Effector CD4-positive, alpha-beta T cell (primary cell): ENCODE measurements around the gene DNASE1L1.
"Not testable (repeated sequence)": the region's sequence is repeated elsewhere in the genome, so short reads cannot be mapped to it uniquely, and the experiment has no call there.

Experiments used
- DNase-seq: peaks from one replicate; pipeline ENCODE4 v3.0.0-alpha.2; 2020

The DNASE1L1 gene

DNA sequence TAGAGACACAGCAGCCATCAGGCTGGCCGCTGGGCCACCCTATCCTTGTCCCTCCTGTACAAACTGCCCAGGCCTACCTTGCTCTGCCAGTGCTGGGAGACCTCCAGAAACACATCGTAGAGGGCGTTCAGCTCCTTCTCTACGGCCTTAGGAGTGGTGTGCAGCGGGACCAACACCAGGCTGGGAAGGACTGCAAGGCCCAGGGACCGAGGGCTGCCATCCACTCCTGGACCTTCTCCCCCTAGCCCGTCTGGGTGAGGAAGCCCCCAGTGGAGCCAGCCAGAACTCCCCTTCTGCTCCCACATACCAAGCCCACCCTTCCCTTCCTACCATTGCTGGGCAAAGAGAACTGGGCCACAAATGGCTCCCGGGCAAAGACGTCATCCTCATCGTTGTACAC is 5.9 kb downstream of the DNASE1L1 start:
- no peak for DNase-seq

DNA sequence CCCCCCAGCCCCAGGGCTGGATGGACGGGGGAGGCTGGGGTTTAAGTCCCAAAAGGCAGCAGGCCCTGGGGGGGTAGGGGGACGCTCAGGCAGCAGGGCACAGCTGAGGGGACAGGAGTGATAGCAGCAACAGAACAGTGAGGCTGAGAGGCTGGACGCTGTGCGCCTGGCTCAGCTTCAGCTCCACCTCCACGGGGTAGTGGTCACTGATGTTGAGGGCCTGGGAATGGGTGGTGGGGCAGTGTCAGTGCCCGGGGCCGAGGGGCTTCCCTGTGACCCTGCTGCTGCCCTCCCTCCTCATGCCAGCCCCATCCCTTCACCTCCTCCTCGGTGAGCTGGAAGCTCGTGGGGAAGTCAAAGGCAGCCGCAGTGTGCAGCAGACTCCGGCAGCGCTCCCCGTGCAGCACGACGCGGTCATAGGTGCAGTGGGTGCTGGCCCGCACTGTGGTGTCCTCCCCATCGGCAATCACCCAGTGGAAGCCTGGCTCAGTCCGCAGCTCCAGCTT is 6.4 kb downstream of the DNASE1L1 start:
- DNase-seq: no peak

GRCh38 chrX:154401918-154402621 is 7.0 kb downstream of the DNASE1L1 start:
- DNase-seq: no peak

DNA sequence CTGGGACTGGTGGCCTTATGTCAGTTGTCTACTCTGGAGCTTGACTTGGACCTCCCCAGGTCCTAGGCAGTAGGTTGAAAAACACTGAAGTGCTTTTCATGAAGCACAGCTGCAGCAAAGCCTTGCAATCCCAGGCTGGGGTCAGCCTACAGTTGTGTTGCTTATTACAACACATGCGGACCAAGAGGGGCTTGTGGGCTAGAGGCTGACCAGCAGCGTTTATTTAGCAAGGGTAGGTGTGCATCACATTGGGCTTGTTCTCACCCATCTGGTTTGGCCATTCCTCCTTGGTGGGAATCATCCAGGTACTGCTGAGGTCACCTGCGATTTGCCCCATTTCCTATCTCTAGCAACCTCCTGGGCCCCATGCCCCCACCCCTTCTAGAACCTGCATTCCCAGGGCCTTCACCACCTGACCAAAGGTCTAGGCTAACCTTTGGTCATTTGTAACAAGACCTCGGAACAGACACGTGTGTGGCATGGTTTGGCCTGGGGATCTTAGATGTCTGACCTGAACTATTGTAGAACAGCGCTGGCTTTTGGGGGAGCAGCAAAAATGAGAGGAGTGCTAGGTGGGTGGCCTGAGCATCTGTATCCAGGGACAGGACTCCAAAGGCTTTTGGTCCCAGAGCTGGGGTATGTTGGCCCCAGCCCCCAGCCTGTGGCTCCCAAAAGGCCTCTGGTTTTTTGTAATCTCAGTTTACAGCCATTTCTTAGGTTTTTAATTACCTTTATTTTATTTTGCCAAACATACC is 7.8 kb downstream of the DNASE1L1 start:
- DNase-seq: no peak

DNA sequence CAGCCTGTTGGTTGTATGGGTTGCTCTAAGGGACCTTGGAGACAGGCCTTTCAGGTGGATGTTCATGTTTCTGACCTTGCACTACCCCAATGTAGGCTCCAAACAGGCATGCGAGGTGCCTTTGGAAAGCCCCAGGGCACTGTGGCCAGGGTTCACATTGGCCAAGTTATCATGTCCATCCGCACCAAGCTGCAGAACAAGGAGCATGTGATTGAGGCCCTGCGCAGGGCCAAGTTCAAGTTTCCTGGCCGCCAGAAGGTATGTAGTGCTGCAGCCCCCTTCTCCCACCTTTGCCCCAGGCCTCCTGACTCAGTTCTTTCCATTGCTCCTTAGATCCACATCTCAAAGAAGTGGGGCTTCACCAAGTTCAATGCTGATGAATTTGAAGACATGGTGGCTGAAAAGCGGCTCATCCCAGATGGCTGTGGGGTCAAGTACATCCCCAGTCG is 8.7 kb downstream of the DNASE1L1 start:
- DNase-seq: not testable (repeated sequence)

GRCh38 chrX:154399527-154400368 is 9.3 kb downstream of the DNASE1L1 start:
- no peak for DNase-seq

DNA sequence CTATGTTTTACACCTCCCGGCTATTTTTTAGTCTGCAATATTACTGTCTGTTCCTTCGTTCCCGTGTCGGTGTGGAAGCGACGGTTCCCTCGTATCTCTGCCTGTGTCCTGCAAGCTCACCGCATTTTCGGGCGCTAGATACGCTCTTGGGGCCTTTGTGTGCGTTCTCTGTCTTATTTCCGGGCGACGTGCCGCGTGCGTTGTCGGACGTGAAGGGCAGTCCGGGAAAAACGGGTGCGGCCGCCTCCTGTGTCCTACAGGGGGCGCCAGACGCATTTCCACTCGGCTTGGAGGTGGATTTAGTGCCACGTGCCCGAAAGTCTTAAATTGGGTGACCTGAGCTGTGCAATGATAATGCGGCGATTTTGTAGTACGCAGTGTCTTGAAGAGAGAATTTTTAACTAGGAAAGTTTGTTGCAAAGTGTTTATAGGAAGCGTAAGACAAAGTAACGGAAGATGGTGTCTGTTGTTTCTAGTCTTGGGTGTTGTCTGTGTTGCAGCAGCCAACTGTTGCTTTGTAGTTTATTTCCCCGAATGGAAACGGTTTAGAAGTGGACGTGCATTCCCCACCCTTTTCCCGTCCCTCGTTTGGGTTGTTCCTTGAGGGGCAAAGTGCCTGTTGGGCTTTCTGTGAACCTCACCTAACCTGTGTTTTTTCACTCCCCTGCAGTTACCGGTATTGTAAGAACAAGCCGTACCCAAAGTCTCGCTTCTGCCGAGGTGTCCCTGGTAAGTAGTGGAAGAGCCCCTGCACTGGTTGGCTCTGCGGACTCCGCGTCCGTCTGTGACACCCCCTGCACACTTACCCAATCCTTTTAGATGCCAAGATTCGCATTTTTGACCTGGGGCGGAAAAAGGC is 10.2 kb downstream of the DNASE1L1 start:
- peak; percentile 66 for DNase-seq

DNA sequence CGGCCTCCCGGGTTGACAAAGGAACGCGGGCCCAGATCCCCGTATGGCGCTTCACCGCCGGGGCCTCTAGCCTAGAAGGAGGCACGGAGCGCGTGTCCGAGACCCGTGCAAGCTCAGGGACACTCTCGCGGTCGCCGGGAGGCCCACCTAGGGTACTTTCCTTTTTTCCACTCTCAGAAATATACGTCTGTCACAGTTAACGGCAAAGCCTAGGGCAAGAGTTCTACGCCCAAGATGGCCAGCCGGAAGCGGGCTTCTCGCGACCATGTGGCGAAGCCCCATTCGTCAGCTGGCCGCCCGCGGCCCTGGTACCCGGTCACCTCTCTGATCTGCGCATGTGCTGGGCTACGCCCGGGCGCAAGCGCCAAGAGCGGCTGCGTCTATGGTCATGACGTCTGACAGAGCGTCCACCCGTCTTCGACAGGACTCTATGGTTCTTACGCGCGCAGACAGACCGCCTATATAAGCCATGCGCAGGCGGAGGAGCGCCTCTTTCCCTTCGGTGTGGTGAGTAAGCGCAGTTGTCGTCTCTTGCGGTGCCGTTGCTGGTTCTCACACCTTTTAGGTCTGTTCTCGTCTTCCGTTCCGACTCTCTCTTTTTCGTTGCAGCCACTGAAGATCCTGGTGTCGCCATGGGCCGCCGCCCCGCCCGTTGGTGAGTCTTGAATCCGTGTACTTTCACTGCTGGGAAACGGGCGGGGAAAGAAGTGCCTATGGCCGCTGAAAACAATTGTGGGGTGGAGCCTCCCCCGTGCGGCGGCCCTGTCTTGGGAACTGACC is 11.0 kb downstream of the DNASE1L1 start, which contains the start of gene RPL10:
TSS of gene RPL10 (plus strand) at position 490 of the 780 bp plus-strand sequence. CDS start at position 633, 143 bp downstream.
- DNase-seq: peak; percentile 79

DNA sequence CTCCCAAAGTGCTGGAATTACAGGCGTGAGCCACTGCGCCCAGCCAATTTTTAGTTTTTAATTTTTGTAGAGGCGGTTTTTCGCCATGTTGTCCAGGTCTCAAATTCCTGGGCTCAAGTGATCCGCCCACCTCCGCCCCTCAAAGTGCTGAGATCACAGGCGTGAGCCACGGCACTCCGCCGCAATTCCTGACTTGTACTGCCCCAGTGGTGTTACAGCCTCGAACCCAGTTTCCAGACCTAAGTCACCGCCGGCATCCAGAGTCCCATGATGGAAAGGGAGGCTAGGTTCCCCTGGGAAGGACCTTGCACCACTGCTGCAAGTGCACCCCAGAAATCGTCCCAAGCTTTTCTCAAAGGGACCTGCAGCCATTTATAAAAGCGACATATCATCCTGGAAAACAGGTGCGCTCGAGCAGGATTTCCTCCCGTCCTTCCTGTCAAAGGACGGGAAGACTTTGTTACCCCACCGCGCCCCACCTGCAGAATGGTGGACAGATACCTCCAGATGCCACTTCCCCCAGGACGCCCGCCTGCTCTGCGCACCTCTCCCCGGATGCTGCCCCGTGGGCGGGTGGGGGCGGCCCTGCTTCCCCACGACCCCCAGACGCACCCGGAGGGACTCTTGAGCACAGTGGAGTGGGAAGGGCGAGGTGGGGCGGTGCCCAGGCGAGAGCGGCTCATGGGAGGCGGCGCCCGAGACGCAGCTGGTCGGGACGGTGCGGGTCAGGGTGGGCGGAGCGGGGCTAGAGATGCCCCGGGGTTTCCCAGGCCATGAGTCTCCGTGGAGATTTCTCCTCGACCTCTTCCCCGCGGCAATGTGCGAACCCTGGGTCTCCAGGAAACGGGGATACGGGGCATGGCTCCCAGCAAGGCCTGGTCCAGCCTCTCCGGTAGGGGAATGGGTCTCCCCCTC is 11.8 kb downstream of the DNASE1L1 start:
- no peak for DNase-seq

DNA sequence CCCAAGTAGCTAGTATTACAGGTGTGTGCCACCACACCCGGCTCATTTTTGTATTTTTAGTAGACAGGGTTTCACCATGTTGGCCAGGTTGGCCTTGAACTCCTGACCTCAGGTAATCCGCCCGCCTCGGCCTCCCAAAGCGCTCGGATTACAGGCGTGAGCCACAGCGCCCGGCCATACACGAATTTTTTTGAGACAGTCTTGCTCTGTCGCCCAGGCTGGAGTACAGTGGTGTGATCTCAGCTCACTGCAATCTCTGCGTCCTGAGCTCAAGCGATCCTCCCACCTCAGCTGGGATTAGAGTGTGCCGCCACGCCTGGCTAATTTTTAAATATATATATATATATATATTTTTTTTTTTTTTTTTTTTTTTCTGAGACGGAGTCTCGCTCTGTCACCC is 12.7 kb downstream of the DNASE1L1 start:
- DNase-seq: not testable (repeated sequence)

- DNase-seq: not testable (repeated sequence)
Measured at GRCh38 chrX:154389812-154390747, 19.0 kb downstream of the DNASE1L1 start.

DNA sequence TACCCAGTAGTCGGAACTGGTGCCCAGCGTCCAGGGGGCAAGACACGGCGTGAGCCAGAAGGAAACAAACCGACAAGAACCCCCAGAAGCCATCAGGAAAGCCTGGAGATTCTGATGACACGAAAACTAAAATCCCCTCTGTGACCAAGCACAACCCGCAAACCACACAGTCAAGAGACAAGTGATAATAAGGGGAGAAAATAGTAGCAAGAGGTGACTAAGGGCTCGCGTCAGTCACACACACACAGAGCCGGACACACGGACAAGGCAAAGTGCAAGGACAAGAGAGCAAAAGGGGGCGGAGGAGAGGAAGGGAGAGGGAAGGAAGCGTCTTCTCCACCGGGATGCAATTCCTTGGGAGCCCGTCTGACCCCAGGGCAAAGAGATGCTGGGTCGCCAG is 20.4 kb downstream of the DNASE1L1 start:
- not testable (repeated sequence) for DNase-seq

DNA sequence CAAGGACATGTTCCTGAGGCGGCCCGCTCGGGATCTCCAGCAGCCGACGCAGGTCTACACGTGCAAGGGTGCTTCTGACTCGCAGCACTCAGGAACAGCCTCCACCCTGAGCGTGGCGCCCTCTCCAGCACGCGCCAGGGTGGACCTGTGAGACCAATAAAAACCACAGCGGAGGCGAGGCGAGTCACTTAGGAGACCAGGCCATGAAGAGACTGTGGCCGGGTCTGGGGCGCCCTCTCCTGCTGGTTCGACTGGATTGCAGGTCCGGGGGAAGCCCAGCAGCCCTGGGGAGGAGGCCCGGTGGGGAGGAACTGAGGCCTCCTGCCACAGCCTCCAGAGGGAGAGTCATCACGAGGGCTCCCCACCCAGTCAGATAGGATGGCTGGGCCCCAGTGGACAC is 21.0 kb downstream of the DNASE1L1 start:
- not testable (repeated sequence) for DNase-seq

DNA sequence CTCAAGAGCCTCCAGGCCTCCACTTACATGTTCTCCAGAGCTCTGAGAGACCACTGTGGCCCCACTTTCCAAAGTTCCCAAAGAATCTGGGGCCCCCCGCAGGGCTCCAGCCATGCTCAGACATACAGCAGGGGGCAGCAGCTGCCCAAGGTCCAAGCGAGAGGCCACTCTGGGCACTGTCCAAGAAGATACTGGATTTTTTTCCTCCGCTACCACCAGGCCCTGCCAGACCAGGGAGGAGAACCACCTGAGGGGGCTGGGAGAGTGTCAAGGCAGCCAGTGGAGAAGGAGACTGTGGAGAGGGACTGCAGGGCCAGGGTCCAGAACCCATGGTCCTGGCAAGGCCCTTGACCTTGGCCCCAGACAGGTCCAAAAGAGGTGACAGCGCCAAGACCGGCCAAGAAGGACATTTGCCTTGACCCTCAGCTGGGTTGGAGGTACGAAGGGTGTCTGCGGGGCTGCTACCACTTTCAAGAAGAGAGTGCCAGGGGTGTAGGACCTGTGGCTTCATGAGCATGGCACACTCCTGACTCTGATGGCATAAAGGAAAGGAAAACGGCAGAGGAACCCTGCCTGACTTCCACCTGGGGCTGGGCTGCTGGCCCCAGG is 24.7 kb downstream of the DNASE1L1 start:
- DNase-seq: no peak

GRCh38 chrX:154383359-154384283 is 25.4 kb downstream of the DNASE1L1 start:
- no peak for DNase-seq

DNA sequence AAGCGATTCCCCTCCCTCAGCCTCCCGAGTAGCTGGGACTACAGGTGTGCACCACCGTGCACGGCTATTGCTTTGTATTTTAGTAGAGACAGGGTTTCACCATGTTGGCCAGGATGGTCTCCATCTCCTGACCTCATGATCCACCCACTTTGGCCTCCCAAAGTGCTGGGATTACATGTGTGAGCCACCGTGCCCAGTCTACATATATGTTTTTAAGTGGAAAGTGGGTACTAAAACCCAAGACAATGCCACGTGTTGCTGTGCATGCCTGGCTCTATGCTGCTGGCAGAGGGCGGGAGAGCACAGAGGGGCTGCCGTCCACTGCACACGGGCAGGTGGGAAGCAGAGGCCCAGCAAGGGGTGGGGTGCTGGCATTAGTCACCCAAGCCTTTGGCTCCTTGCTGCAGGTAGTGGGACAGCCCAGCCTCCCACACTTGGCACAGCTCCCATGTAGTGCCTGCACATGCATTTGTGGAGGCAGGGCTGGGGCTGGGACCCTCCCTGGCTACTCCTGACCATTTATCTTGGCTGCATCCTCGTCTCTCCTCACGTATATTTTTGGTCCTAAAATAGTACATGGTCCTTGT is 26.5 kb downstream of the DNASE1L1 start:
- no peak for DNase-seq

GRCh38 chrX:154381271-154381670 is 27.8 kb downstream of the DNASE1L1 start:
- DNase-seq: no peak
